ENCODE measurements around the gene SFXN5.

- TF ChIP-seq CTCF (IDR thresholded peaks at IDR 0.05; ENCODE audit: insufficient read depth, low read length, poor library complexity, severe bottlenecking) (no peak), EZH2phosphoT487 (conservative IDR thresholded peaks at IDR 0.05; ENCODE audit: low read length) (no peak)
These were observed 112.7 kb downstream of the SFXN5 start for GRCh38 chr2:72958542-72959385.
